ENCODE results near the gene MED1. TPM values are rescaled to one million over a fixed set of nuclear protein-coding genes. Genes with fewer than 3 reads are reported as not detected.

MED1 gene
- polyA plus RNA-seq, 1 of the 3 experiments (the other 2 are of a cell fraction), result 12.3 TPM

GRCh38 chr17:39357488-39357887, 93.6 kb downstream of the MED1 start (continued):
- TF ChIP-seq PBX3 (IDR thresholded peaks at IDR 0.05) (no peak), ZBTB33 (IDR thresholded peaks at IDR 0.05; ENCODE audit: borderline replicate concordance, low read depth) (no peak), RFX5 (IDR thresholded peaks at IDR 0.05; ENCODE audit: low read length) (no peak), MAX (IDR thresholded peaks at IDR 0.05; ENCODE audit: low read depth) (no peak), TCF12 (IDR thresholded peaks at IDR 0.05) (no peak)

Other genes with a start within 250 kb of the MED1 start
- gene STAC2, start 225.3 kb downstream of the MED1 start, polyA plus RNA-seq (2012; rRNA removed), result 0.07 and 0.08 TPM in 2 replicates
- 2.2 and 2.7 TPM in 2 replicates for gene FBXL20, start 49.6 kb downstream of the MED1 start, polyA plus RNA-seq (2012; rRNA removed)
- 11.6 and 15.7 TPM in 2 replicates for gene CDK12, start 10.2 kb upstream of the MED1 start, polyA plus RNA-seq (2012; rRNA removed)
- not detected in 2 replicates for gene NEUROD2, start 156.7 kb upstream of the MED1 start, polyA plus RNA-seq (2012; rRNA removed)
- gene PPP1R1B, start 175.7 kb upstream of the MED1 start, polyA plus RNA-seq (2012; rRNA removed), result 0.05 and 0.07 TPM in 2 replicates
- 76.8 and 78.0 TPM in 2 replicates for gene STARD3, start 185.9 kb upstream of the MED1 start, polyA plus RNA-seq (2012; rRNA removed)
- 0.43 and 0.67 TPM in 2 replicates for gene TCAP, start 214.1 kb upstream of the MED1 start, polyA plus RNA-seq (2012; rRNA removed)
- 0.05 and 0.07 TPM in 2 replicates for gene PNMT, start 217.2 kb upstream of the MED1 start, polyA plus RNA-seq (2012; rRNA removed)
- 20.9 and 25.8 TPM in 2 replicates for gene PGAP3, start 236.8 kb upstream of the MED1 start, polyA plus RNA-seq (2012; rRNA removed)
- gene ERBB2, start 248.8 kb upstream of the MED1 start, polyA plus RNA-seq (2012; rRNA removed), result 1.9 and 2.6 TPM in 2 replicates

Data from SK-N-SH (cell line).